Measurements from ENCODE around the gene MAD1L1. TPM values are rescaled to one million over a fixed set of nuclear protein-coding genes. Genes with fewer than 3 reads are reported as not detected.

Gene MAD1L1
- total and polyA plus RNA-seq, 2 of the 4 experiments (the other 2 are of a cell fraction) = 29.0 to 40.9 TPM

GRCh38 chr7:2065528-2065927 is 167.2 kb downstream of the MAD1L1 start:
- Histone ChIP-seq H3K36me3 (ENCODE audit: control insufficient read depth, insufficient read depth, low read length) (peaks cover 16% of the 10 kb centered on the region), H4K20me1 (ENCODE audit: insufficient read depth, low read length) (peaks cover under 1% of the 10 kb centered on the region), H3K79me1 (ENCODE audit: low read depth in 1 of 2, low read length in 2 of 2) (peaks cover 0 to 14% of the 10 kb centered on the region in 2 experiments; a peak in 1 of 4 replicates), H3K4me1 (ENCODE audit: control insufficient read depth, insufficient read depth, low read length) (peaks cover under 1% of the 10 kb centered on the region; the same call in 1 of the 2 replicates), H3K56ac (ENCODE audit: extremely low read depth, insufficient read depth, low read length) (no peak overlapping the region), H4K5ac (ENCODE audit: low read depth, low read length) (no peak overlapping the region), H4K91ac (ENCODE audit: insufficient read depth, low read depth, low read length) (no peak overlapping the region), H3K4me3 (ENCODE audit: insufficient read depth, low read depth, low read length) (no peak overlapping the region), H2AK9ac (replicated peaks; ENCODE audit: low read depth, low read length, poor library complexity) (no peak overlapping the region), H3K23ac (ENCODE audit: low read depth, low read length) (no peak overlapping the region), H4K8ac (ENCODE audit: low read depth in 2 of 2, low read length in 2 of 2) (no peak overlapping the region), H2BK5ac (ENCODE audit: low read depth, low read length, poor library complexity, severe bottlenecking) (no peak overlapping the region), H2BK20ac (ENCODE audit: low read depth, low read length) (no peak overlapping the region), H2BK15ac (ENCODE audit: low read depth, low read length) (no peak overlapping the region), H3K9me3 (ENCODE audit: control insufficient read depth, insufficient read depth, low read length) (no peaks in the 10 kb centered on the region; the same call in 1 of the 2 replicates), H2AK5ac (ENCODE audit: low read depth, low read length) (no peak overlapping the region), H2BK120ac (ENCODE audit: low read depth, low read length) (no peak overlapping the region), H3K9ac (ENCODE audit: low read depth, low read length) (no peak overlapping the region), H3K27me3 (ENCODE audit: control insufficient read depth, insufficient read depth, low read length) (no peaks in the 10 kb centered on the region), H2AFZ (replicated peaks; ENCODE audit: low read length, poor library complexity) (no peak overlapping the region), H3K9me1 (ENCODE audit: insufficient read depth, low read length) (no peaks in the 10 kb centered on the region; the same call in 1 of the 2 replicates), H3K27ac (ENCODE audit: insufficient read depth, low read length) (no peak overlapping the region), H3K4me2 (ENCODE audit: low read depth, low read length) (no peak overlapping the region), H3K14ac (replicated peaks; ENCODE audit: low read depth, low read length) (no peak overlapping the region), H3K4ac (ENCODE audit: low read depth, low read length) (no peak overlapping the region), H3K18ac (ENCODE audit: low read depth, low read length) (no peak overlapping the region)
- DNase-seq (no peak), ATAC-seq (ENCODE audit: low read depth) (no peak)
- intact Hi-C loops (cut with micrococcal nuclease) (no loop called here), in situ Hi-C loops (cut with MboI; ENCODE audit: low sequenced_read_pairs) (no loop called here), dilution Hi-C loops (cut with HindIII; ENCODE audit: low sequenced_read_pairs, unreplicated experiment) (no loop called here)
- BruUV-seq (replicated peaks) = no TSS peak
- POLR2A ChIA-PET (ENCODE audit: unreplicated experiment) = no interaction called here
- TF ChIP-seq CHD1 (IDR thresholded peaks at IDR 0.05; ENCODE audit: low read depth, low read length) = no peak
- no peak for TF ChIP-seq USF2 (IDR thresholded peaks at IDR 0.05; ENCODE audit: low read depth, low read length)
- no peak for TF ChIP-seq MAZ (IDR thresholded peaks at IDR 0.05; ENCODE audit: borderline replicate concordance, low read depth, low read length)
- no peak for TF ChIP-seq ELK1 (IDR thresholded peaks at IDR 0.05; ENCODE audit: borderline replicate concordance, low read depth, low read length)
- no peak for TF ChIP-seq MXI1 (IDR thresholded peaks at IDR 0.05; ENCODE audit: borderline replicate concordance, low read depth, low read length)
- no peak for TF ChIP-seq RFX5 (IDR thresholded peaks at IDR 0.05; ENCODE audit: low read depth, low read length)
- TF ChIP-seq FOS (IDR thresholded peaks at IDR 0.05; ENCODE audit: low read depth, low read length) = no peak
- no peak for TF ChIP-seq POLR2A (IDR thresholded peaks at IDR 0.05; ENCODE audit: low read depth, low read length)
- no peak for TF ChIP-seq MAFK (IDR thresholded peaks at IDR 0.05; ENCODE audit: low read depth, low read length)
- no peak for TF ChIP-seq CEBPB (IDR thresholded peaks at IDR 0.05; ENCODE audit: low read depth, low read length)
- no peak for TF ChIP-seq SMC3 (IDR thresholded peaks at IDR 0.05; ENCODE audit: low read depth, low read length)
- no peak for TF ChIP-seq BHLHE40 (IDR thresholded peaks at IDR 0.05; ENCODE audit: low read depth, low read length)
- TF ChIP-seq CTCF (conservative IDR thresholded peaks at IDR 0.05; ENCODE audit: low read depth, low read length) = no peak
- no peak for TF ChIP-seq NFE2L2 (IDR thresholded peaks at IDR 0.05; ENCODE audit: low read depth, low read length)
- WGBS, 2 experiments (ENCODE audit: extremely low coverage in 2 of 2, insufficient read length in 1 of 2) = 100% methylated on average over 1 of the region's 13 CpGs; no CpG with 5 or more reads in 1 of the 2 experiments
- CTCF ChIA-PET = interaction anchor here (1.3 kb wide), 1 partner anchor 12 kb away, joined by 4 read pairs; no protein-coding TSS in a partner anchor
